Cardiac muscle cell (in vitro differentiated cells and primary cell): Measurements from ENCODE around the gene C2orf92. TPM values are rescaled to one million over a fixed set of nuclear protein-coding genes. Genes with fewer than 3 reads are reported as not detected.
"Not testable (repeated sequence)": the region's sequence is repeated elsewhere in the genome, so short reads cannot be mapped to it uniquely, and the experiment has no call there.

Experiments
- DNase-seq, 2 donors: peaks; one replicate each; pipeline versions ENCODE4 v3.0.0 to v3.0.0-alpha.2; 2010 to 2017; ENCODE audit warnings: low read depth in 1 of 2, low spot score in 1 of 2
- H3K27ac ChIP-seq: fragments of 200-600 bp; sonication (generic); 2 replicates; pipeline ENCODE4 v1.5.1; 2016
- H3K27me3 ChIP-seq: fragments of 200-600 bp; sonication (generic); 2 replicates; pipeline ENCODE4 v1.6.0; 2016; ENCODE audit warnings: control low read depth
- H3K36me3 ChIP-seq: fragments of 200-600 bp; sonication (generic); 2 replicates; pipeline ENCODE4 v1.5.1; 2016; ENCODE audit warnings: control low read depth
- H3K4me1 ChIP-seq: fragments of 200-600 bp; sonication (generic); 2 replicates; pipeline ENCODE4 v1.8.1; 2017; ENCODE audit warnings: low read depth, mild to moderate bottlenecking, mixed run types
- H3K4me3 ChIP-seq: fragments of 200-600 bp; sonication (generic); 2 replicates; pipeline ENCODE4 v1.5.1; 2016; ENCODE audit warnings: mild to moderate bottlenecking
- H3K9me3 ChIP-seq: fragments of 200-600 bp; sonication (generic); 2 replicates; pipeline ENCODE4 v1.5.1; 2017; ENCODE audit warnings: low read depth, mild to moderate bottlenecking, control low read depth
- polyA plus RNA-seq: library from polyadenylated mRNA; unstranded; fragments of >200 nt; fragmentation: Nextera tagmentation; extraction: Ambion mirVana; gene quantifications from 2 replicates; pipeline ENCODE4 v1.2.1, GENCODE V29; 2016
- total RNA-seq: library from RNA; depleted of rRNA; stranded (reverse); fragments of >200 nt; gene quantifications from 2 replicates; pipeline ENCODE4 v1.2.3, GENCODE V29; 2016
- TF ChIP-seq, protein P1 (sequence below): IDR thresholded peaks from 2 replicates; pipeline ENCODE4 v1.5.1; 2012; ENCODE audit warnings: low read depth, mild to moderate bottlenecking, low read length

C2orf92 gene
- total and polyA plus RNA-seq, 2 experiments from 2014 or later = 6.7 to 9.4 TPM

DNA sequence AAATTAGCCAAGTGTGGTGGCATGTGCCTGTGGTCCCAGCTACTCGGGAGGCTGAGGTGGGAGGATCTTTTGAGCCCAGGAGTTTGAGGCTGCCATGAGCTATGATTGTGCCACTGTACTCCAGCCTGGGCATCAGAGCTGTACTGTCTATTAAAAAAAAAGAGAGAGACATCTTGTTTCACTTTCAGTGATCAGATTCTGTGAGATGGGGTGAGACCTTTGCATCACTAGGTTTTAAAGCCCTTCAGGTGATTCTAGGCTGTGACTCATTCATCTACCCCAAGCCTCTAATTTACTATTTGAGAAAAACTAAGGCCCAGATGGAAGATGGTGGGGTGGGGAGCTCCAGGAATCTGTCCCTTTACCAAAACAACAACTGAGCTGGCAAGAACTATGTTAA is 7.1 kb downstream of the C2orf92 start:
- TF ChIP-seq, protein P1, sequence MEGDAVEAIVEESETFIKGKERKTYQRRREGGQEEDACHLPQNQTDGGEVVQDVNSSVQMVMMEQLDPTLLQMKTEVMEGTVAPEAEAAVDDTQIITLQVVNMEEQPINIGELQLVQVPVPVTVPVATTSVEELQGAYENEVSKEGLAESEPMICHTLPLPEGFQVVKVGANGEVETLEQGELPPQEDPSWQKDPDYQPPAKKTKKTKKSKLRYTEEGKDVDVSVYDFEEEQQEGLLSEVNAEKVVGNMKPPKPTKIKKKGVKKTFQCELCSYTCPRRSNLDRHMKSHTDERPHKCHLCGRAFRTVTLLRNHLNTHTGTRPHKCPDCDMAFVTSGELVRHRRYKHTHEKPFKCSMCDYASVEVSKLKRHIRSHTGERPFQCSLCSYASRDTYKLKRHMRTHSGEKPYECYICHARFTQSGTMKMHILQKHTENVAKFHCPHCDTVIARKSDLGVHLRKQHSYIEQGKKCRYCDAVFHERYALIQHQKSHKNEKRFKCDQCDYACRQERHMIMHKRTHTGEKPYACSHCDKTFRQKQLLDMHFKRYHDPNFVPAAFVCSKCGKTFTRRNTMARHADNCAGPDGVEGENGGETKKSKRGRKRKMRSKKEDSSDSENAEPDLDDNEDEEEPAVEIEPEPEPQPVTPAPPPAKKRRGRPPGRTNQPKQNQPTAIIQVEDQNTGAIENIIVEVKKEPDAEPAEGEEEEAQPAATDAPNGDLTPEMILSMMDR = no peak
- Histone ChIP-seq H3K4me3 (no peak overlapping the region), H3K4me1 (peaks cover 6% of the 10 kb centered on the region), H3K27me3 (no peaks in the 10 kb centered on the region), H3K27ac (no peak overlapping the region), H3K36me3 (no peaks in the 10 kb centered on the region), H3K9me3 (no peaks in the 10 kb centered on the region)
- no peak for DNase-seq

DNA sequence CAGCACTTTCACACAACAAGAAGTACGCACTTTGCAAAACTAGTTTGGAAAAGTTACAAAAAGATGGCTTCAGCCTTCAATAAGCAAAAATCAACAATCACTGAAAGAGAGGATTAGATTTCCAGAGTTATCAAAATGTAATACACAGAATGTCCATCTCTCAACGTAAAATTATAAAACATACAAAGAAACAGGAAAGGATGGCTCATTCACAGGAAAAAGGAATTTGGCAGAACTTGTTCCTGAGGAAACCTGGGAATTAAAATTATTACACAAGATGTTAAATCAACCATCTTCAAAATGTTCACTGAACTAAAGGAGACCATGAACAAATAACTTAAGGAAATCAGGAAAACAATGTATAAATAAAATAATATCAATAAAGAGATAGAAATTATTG is 8.0 kb downstream of the C2orf92 start:
- no peak overlapping the region for H3K4me3 ChIP-seq
- no peaks in the 10 kb centered on the region for H3K27me3 ChIP-seq
- TF ChIP-seq, protein P1 = no peak
- no peaks in the 10 kb centered on the region for H3K36me3 ChIP-seq
- no peaks in the 10 kb centered on the region for H3K9me3 ChIP-seq
- peaks cover 6% of the 10 kb centered on the region for H3K4me1 ChIP-seq
- no peak for DNase-seq
- no peak overlapping the region for H3K27ac ChIP-seq

DNA sequence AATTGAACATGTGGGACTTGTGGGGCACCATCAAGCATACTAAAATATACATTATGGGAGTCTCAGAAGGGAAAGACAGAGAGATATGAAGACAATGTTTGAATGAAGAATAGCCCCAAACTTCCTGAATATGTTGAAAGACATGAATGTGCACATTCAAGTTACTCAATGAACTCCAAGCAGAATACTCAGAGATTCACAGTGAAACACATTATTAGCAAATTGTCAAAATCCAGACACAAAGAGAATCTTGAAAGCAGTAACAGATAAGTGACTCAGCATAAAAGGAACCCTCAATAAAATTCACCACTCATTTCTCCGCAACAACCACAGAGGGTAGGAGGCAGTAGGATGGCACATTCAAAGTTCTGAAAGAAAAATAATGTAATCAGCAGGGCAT is 8.8 kb downstream of the C2orf92 start:
- TF ChIP-seq, protein P1 = no peak
- H3K36me3 ChIP-seq = no peaks in the 10 kb centered on the region
- H3K9me3 ChIP-seq = no peaks in the 10 kb centered on the region
- H3K4me1 ChIP-seq = peaks cover 6% of the 10 kb centered on the region
- H3K27ac ChIP-seq = no peak overlapping the region
- no peak for DNase-seq
- H3K27me3 ChIP-seq = no peaks in the 10 kb centered on the region
- no peak overlapping the region for H3K4me3 ChIP-seq

DNA sequence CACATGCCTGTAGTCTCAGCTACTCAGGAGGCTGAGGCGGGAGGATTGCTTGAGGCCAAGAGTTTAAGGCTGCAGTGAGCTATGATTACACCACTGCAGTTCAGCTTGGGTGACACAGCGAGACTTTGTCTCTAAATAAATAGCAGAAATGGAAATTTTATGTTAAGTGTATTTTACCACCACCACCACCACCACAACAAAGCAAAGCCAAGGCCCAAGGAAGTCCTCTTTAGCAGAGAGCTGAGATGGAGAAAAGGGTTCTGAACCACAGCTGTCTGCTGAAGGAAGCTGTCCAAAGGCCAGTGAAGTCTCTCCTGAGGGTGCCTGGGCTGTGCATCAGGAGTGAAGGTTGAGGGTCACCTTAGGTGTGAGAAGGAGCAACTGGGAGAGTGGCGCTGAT is 17.7 kb downstream of the C2orf92 start:
- not testable (repeated sequence) for H3K27me3 ChIP-seq, H3K9me3 ChIP-seq, H3K4me3 ChIP-seq, H3K36me3 ChIP-seq, H3K4me1 ChIP-seq, DNase-seq, H3K27ac ChIP-seq

DNA sequence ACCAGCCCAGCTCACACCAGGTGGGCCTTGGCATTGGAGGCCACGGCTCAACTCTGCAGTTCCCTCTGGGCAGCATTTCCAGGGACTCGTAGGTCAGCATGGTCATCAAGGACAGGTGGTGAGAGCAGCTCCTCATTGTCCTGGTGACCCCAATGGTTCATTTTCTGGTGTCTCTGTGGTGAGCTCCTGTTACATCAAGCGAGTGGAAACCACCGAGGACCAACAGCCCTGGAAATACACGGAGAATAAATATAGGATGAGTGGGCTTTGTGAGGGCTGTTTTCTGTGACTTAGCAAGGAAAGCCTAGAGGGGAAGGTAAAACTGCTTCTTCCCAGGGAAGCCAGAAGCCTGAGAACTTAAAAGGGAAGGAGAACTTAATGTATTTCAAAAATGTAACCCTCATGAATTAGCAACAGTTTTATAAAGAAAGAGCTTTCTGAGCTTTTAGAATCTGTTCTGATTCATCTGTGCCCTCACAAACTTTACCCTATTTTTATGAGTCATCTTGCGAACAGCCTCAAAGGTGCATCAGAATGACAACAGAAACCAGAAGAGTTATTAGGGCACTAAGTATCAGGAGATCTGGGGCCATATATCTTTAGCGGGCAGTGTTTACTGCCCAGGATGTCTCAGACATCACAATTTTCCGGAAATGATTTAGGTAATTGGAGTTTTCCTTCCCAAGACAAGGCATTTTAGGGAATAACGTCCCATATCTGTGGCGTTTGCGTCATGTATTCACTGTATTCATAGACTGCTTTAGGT is 18.7 kb downstream of the C2orf92 start:
- H3K4me1 ChIP-seq = no peaks in the 10 kb centered on the region
- H3K4me3 ChIP-seq = no peak overlapping the region
- DNase-seq = no peak
- no peaks in the 10 kb centered on the region for H3K36me3 ChIP-seq
- H3K27me3 ChIP-seq = no peaks in the 10 kb centered on the region
- no peaks in the 10 kb centered on the region for H3K9me3 ChIP-seq
- TF ChIP-seq, protein P1 = no peak
- no peak overlapping the region for H3K27ac ChIP-seq

DNA sequence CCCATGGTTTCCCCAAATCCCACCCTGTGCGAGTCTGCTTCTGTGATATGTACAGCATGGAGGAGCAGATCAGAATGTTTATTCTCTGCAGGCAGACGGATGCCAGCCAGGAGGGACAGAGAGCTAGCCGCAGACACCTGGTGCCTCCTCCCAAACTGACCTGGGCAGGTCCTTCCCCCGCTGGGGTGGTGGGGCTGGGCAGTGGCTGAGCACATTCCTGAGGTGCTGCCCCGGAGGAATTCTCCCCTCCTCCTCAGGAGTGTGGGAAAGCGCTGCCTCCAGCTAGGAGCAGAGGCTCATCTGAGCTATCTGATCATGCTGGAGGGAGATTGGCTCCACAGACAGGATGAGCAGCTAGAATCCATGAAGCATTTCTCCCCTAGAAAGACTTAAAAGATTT is 21.7 kb downstream of the C2orf92 start:
- TF ChIP-seq, protein P1 = no peak
- DNase-seq = no peak
- Histone ChIP-seq H3K36me3 (no peaks in the 10 kb centered on the region), H3K4me3 (no peak overlapping the region), H3K4me1 (no peaks in the 10 kb centered on the region), H3K27ac (no peak overlapping the region), H3K27me3 (no peaks in the 10 kb centered on the region), H3K9me3 (no peaks in the 10 kb centered on the region)
